ENCODE data around the gene TGM5.
A peak's percentile ranks its signal among the peaks of the same experiment; 100 is the strongest.

Gene TGM5

DNA sequence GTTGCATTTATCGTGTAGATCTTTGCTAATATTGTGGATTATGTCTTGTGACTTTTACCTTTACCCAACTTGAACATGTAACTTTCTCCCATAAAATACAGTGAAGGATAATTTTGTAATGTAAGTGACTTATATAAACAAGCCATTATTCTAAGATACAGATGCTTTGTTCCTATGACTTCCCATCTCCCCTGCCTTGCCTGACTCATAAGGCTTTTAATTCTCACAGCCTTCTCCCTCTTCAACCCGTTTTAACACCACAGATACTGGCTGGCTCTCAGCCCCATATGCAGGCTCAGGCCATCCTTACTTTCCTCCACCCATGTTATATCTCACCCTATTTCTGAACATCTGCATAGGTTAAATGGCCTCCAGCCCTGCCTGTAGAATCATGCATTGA lies 77.4 kb downstream of the TGM5 start:
- DNase-seq (ENCODE audit: insufficient read length, low spot score) = no peak
- no peak for TF ChIP-seq CTCF (IDR thresholded peaks at IDR 0.05; ENCODE audit: insufficient read depth, missing control alignments)
- no peak for FAIRE-seq

- DNase-seq (ENCODE audit: insufficient read length, low spot score) = no peak
- TF ChIP-seq CTCF (IDR thresholded peaks at IDR 0.05; ENCODE audit: insufficient read depth, missing control alignments) = peak; percentile 73
Observed at GRCh38 chr15:43187544-43188155, 79.1 kb downstream of the TGM5 start.

DNA sequence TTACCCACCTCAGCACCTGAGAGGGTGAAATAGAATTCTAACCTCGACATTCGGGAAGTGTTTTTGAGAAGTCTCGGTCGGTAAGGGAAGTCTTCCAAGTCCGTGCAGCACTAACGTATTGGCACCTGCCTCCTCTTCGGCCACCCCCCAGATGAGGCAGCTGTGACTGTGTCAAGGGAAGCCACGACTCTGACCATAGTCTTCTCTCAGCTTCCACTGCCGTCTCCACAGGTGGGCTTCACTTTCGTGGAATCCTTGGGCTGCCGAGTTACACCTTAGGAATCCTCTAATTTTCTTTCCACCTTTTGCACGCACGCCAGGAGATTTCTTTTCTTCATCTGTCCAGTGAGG lies 80.8 kb downstream of the TGM5 start:
- FAIRE-seq = no peak
- no peak for DNase-seq (ENCODE audit: insufficient read length, low spot score)
- TF ChIP-seq CTCF (IDR thresholded peaks at IDR 0.05; ENCODE audit: insufficient read depth, missing control alignments) = no peak

More at GRCh38 chr15:43187544-43188155, 79.1 kb downstream of the TGM5 start:
- no peak for FAIRE-seq

GRCh38 chr15:43185157-43186002 lies 81.3 kb downstream of the TGM5 start, which contains the start of gene CCNDBP1:
Gene CCNDBP1 (plus strand): TSS chr15:43185403. CDS start chr15:43185499, 96 bp downstream.
- peak; percentile 86 for DNase-seq (ENCODE audit: insufficient read length, low spot score)
- TF ChIP-seq CTCF (IDR thresholded peaks at IDR 0.05; ENCODE audit: insufficient read depth, missing control alignments) = peak; percentile 35
- no peak for FAIRE-seq

DNA sequence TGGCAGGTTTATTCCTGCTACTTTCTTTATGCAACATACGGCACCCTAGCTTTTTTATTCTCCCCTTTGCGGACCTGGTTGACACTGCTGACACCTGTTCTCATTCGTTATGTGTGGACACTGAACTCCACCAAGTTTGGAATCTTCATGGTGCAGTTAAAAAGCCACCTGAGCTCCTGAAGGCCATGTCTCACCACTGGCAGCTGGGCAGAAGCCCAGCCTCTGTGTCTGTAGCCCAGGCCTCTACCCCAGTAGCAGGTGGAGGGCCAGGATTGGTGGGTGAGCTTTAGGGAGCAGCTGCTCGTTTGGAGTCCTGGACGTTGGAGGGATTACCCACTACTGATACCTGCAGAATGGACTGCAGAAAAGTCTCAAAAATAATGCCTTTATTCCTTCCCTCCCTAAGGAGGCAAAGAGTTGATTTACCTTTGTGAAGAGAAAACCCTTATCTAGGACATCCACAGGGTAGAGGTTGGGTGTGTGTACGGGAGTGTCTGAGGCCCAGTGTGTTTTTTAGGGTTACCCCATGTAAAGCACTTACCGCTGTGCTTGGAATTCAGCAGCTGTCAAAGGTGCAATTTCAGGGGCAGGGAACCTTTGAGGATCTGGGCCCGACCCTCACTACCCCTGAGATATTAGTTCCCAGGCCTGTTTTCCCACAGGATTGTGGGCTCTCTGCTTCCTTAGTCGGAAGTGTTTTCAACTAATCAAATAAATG lies 82.2 kb downstream of the TGM5 start:
- TF ChIP-seq CTCF (IDR thresholded peaks at IDR 0.05; ENCODE audit: insufficient read depth, missing control alignments) = no peak
- no peak for FAIRE-seq
- no peak for DNase-seq (ENCODE audit: insufficient read length, low spot score)

GRCh38 chr15:43183270-43183669 lies 83.5 kb downstream of the TGM5 start:
- DNase-seq (ENCODE audit: insufficient read length, low spot score) (no peak), FAIRE-seq (no peak)
- TF ChIP-seq CTCF (IDR thresholded peaks at IDR 0.05; ENCODE audit: insufficient read depth, missing control alignments) = no peak
